Measurements from ENCODE around the gene CDKN2B-AS1. TPM values are rescaled to one million over a fixed set of nuclear protein-coding genes. Genes with fewer than 3 reads are reported as not detected.

Gene CDKN2B-AS1
- total and polyA plus RNA-seq, 8 donors, result 0.18 to 1.6 (median 0.36) TPM

- no peak overlapping the region for H3K4me3 ChIP-seq
- peak in 1 of 4 donors; percentile 79 for DNase-seq
Measured at GRCh38 chr9:21968331-21969010, 26.1 kb upstream of the CDKN2B-AS1 start.

GRCh38 chr9:21969011-21969940, 25.3 kb upstream of the CDKN2B-AS1 start:
- DNase-seq (no peak), ATAC-seq (no peak)
- no peak overlapping the region for H3K27ac ChIP-seq
- no peak for TF ChIP-seq CTCF (IDR thresholded peaks at IDR 0.05)
- H3K36me3 ChIP-seq, result no peaks in the 10 kb centered on the region
- intact Hi-C loops (cut with DNase I), result no loop called here
- H3K4me3 ChIP-seq, result no peak overlapping the region
- H3K4me1 ChIP-seq, result peaks cover 10 to 29% of the 10 kb centered on the region in 2 donors
- H3K9me3 ChIP-seq, result no peaks in the 10 kb centered on the region
- H3K27me3 ChIP-seq, result peaks cover 99 to 100% of the 10 kb centered on the region in 2 donors

More at GRCh38 chr9:21968331-21969010, 26.1 kb upstream of the CDKN2B-AS1 start:
- TF ChIP-seq CTCF (IDR thresholded peaks at IDR 0.05), result no peak
- Histone ChIP-seq H3K9me3 (no peaks in the 10 kb centered on the region), H3K27me3 (peaks cover 98 to 100% of the 10 kb centered on the region in 2 donors), H3K27ac (no peak overlapping the region), H3K36me3 (no peaks in the 10 kb centered on the region), H3K4me1 (peaks cover 10 to 23% of the 10 kb centered on the region in 2 donors)
- ATAC-seq, result no peak
- intact Hi-C loops (cut with DNase I), result no loop called here

GRCh38 chr9:21969951-21970799, 24.4 kb upstream of the CDKN2B-AS1 start:
- no peaks in the 10 kb centered on the region for H3K9me3 ChIP-seq
- intact Hi-C loops (cut with DNase I), result no loop called here
- TF ChIP-seq CTCF (IDR thresholded peaks at IDR 0.05), result no peak
- no peak overlapping the region for H3K4me3 ChIP-seq
- no peak overlapping the region for H3K27ac ChIP-seq
- peaks cover 99 to 100% of the 10 kb centered on the region in 2 donors for H3K27me3 ChIP-seq
- DNase-seq, result no peak
- H3K4me1 ChIP-seq, result peaks cover 14 to 31% of the 10 kb centered on the region in 2 donors
- no peaks in the 10 kb centered on the region for H3K36me3 ChIP-seq
- ATAC-seq, result no peak

GRCh38 chr9:21970800-21971640, 23.6 kb upstream of the CDKN2B-AS1 start:
- peaks cover 12 to 26% of the 10 kb centered on the region in 2 donors for H3K4me1 ChIP-seq
- H3K9me3 ChIP-seq, result no peaks in the 10 kb centered on the region
- H3K27me3 ChIP-seq, result peaks cover 99 to 100% of the 10 kb centered on the region in 2 donors
- H3K4me3 ChIP-seq, result no peak overlapping the region
- no peak for ATAC-seq
- no peak overlapping the region for H3K27ac ChIP-seq
- no peaks in the 10 kb centered on the region for H3K36me3 ChIP-seq
- peak in 1 of 4 donors; percentile 67 for DNase-seq
- intact Hi-C loops (cut with DNase I), result no loop called here
- no peak for TF ChIP-seq CTCF (IDR thresholded peaks at IDR 0.05)
